ENCODE data around the gene RMI2.
A peak's percentile ranks its signal among the peaks of the same experiment; 100 is the strongest.

RMI2 gene

DNA sequence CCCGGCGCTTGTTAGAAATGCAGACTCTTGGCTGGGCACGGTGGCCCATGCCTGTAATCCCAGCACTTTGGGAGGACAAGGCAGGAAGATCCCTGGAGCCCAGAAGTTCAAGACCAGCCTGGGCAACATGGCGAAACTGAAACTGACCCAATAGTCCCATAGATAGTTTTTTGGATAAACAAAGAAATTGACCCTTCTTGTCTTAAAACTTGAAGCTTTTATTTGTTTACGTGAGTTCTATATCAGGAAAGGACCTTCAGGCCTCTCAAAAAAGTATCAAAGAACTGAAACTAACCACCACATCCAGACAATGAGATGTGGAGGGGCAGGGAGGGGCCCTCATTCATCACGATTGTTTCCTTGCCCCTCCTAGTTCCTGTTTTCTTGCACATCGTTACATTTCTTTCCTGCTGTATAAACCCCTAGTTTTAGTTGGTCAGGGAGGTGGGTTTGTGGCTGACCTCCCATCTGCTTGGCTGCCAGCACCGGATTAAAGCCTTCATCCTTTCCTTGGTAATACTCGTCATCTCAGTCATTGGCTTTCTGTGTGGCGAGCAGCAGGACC, 34.2 kb upstream of the RMI2 start:
- no peak for DNase-seq

GRCh38 chr16:11312718-11313492, 32.4 kb upstream of the RMI2 start:
- no peak for DNase-seq

DNA sequence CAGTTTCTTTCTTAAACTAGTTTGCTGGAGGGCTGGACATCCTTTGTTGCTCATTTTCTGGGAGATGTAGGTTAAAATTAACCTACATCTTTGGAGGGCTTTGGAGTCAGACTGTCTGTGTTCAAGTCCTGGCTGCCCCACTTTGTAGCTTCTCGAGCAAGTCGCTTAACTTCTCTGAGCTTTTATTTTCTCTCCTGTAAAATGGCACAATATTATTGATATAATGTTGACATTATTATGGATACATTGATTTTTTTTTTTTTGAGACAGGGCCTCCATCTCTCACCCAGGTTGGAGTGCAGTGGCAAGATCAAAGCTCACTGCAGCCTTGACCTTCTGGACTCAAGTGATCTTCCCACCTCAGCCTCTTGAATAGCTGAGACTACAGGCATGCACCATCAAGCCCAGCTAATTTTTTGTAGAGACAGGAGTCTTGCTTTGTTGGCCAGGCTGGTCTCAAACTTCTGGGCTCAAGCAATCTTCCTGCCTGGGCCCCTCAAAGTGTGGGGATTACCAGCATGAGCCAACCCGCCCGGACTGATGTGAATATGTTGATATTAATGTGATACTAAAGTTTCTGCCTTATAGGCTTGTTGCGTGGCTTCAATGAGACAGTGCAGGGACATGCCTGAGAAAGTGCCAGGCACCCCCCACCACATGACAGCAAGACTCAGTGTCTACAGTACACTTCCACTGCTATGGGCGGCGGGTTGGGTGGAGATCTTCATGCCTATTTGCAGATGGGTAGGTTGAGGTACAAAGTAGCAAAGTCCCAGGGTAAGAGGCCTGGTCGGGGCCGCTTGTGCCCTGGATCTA, 31.6 kb upstream of the RMI2 start:
- DNase-seq: no peak

GRCh38 chr16:11314309-11314894, 30.9 kb upstream of the RMI2 start:
- no peak for DNase-seq

- DNase-seq: peak; percentile 15
These were observed 29.7 kb upstream of the RMI2 start for GRCh38 chr16:11315510-11315909.

- DNase-seq: no peak
These were observed 28.8 kb upstream of the RMI2 start for GRCh38 chr16:11316331-11317015.

DNA sequence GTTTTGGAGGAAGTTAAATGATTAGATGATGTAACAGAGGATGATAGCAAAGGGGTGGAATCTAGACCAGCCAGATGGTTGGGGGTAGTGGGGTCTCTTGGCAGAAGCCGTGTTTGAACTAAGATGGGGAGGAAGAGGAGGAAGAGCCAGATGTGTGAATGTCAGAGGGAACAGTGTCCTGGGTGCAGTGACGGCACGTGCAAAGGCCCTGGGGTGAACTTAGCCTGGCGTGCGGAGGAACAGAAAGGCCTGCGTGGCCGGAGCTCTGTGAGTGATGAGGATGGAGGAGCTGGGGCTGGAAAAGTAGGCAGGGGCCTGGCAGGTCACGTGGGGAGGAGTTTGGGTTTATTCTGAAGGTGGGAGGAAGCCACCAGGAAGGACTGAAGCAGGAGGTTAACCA, 26.4 kb upstream of the RMI2 start:
- DNase-seq: no peak

DNA sequence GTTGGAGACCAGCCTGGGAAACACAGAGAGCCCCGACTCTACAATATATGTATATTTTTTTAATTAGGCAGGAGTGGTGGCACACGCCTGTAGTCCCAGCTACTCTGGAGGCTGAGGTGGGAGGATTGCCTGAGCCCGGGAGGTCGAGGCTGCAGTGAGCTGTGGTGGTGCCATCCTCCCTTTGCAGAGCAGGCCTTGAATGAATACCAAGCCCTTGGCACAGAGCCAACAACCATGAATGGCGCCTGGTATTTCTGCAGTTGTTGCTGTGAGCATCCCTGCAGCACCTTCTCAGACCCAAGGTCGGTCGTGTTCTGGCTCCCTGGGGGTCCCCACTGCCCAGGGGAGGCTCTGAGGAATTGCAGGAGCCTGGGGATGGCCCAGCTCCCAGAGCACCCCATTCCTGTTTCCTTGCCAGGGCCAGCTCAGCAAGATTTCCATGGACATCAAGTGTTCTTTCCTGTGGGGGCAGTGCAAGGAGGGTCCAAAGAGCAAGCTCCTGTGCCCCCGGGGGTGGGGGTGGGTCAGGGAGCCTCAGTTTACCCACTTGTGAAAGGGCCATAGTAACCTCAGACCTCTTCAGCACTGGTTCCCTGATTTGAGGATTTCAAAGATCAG, 25.6 kb upstream of the RMI2 start:
- no peak for DNase-seq

- DNase-seq: no peak
These were observed 25.1 kb upstream of the RMI2 start for GRCh38 chr16:11320170-11320569.

- DNase-seq: no peak
These were observed 23.6 kb upstream of the RMI2 start for GRCh38 chr16:11321662-11322061.

DNA sequence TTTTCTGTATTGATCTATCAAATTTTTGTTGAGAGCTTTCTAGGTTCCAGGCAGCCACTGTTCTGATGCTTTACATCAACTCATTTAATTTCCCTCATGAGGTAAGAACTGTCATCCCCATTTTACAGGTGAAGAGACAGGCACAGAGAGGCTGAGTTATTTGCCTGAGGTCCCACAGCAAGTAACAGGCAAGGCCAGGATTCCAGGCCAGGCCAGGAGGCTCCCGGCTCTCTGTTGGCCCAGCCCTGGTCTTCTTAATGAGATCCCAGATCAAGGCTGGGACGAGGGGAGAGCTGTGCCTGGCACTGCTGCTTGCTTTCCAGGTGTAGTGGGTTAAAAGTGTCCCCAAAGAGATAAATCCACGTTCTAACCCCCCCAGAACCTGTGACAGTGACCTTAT, 22.4 kb upstream of the RMI2 start:
- no peak for DNase-seq

DNA sequence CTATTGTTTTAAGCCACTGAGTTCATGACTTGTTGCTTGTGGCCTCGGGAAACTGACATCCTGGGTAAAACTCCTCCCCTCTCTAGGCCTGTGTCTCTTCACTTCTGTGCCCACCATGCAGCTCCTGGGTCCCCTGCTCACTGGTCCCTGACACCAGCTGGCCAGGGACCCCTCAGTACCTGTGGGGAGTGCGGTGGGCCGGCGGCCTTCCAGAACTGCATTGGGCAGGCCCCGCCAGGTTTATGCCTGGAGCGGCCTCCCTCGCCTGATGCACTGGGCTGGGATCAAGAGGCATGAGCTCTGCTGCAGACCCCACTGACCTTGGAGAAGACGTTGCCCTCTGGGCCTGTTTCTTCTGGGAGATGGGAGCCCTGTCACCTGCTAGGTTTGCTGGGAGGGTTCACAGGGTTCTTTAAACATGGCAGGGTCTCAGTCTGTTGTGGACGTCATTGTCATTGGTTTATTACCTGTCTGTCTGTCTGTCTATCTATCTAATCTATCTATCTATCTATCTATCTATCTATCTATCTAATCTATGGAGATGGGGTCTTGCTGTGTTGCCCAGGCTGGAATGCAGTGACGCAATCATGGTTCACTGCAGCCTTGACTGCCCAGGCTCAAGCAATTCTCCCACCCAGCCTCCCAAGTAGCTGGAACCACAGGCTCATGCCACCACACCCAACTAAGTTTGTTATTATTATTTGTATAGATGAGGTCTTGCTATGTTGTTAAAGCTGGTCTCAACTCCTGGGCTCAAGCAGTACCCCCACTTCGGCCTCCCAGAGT, 21.5 kb upstream of the RMI2 start:
- DNase-seq: no peak

- no peak for DNase-seq
These were observed 19.7 kb upstream of the RMI2 start for GRCh38 chr16:11325404-11326083.

- no peak for DNase-seq
These were observed 19.0 kb upstream of the RMI2 start for GRCh38 chr16:11326084-11326736.

DNA sequence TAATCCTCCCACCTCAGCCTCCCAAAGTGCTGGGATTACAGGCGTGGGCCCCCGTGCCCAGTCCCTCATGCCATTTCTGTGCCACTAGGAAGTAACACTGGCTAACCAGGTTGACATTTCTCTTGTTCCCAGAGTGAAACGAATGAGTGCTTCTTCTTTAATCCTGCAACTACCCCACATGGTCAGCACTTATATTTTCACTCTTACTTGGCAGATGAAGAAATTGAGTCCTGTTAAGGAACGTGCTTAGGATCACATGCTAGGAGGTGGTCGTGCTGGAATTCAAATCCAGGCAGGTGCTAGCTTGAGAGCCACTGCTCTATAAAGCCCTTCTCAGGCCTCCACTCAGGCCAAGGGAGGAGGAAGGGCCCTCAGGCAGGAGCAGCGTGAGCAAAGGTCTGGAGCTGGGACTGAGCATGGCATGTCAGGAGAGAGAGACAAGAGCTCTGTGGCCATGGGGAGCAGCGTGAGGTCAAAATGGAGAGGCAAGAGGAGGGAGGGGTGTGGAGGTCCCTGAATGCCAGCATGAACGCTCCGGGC, 18.5 kb upstream of the RMI2 start:
- DNase-seq: no peak

- no peak for DNase-seq
These were observed 17.7 kb upstream of the RMI2 start for GRCh38 chr16:11327277-11328171.

DNA sequence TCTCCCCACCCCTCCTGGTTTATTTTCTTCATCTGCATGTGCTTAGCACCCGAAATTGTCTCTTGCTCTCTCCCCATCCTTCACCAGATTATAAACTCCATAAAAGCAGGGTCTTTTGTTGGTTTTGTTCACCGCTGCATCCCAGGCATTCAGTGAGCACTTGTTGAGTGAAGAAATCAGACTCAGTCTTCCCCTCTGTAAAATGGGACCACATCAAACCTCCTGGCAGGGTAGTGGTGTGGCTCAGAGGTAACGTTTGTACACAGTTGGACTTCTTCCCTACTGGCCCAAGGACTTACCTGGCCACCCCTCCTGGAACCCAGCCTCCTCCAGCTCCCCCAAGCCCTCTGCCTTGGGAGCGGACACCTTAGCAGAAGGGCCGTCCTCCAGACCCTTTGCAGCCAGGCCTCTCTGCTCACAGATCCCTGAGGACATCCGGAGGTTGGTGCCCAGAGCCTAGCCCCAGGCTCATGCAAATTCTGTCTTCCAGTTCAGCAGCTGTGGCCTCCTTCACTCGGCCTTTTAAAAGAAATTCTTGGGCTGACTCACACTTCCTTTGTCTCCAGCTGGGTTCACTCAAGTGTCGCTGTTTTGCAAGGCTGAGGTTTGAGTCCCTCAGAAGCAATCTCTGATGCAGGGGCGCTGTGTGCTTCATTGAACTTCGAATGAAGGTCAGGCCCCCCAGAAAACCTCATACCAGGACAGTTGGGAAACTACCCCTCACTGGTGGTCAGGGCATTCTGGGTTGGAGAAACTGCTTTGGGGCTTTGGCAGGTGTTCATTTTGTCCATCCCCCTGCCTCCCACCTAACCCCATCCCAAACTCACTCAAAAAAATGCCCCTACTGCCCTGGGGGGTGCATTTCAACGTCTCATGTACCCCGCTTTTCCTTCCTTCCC, 16.8 kb upstream of the RMI2 start:
- DNase-seq: no peak

GRCh38 chr16:11329071-11329491, 16.2 kb upstream of the RMI2 start:
- no peak for DNase-seq
